Measurements from ENCODE around the gene SLC39A7.

Gene SLC39A7

GRCh38 chr6:33173535-33174180 is 27.0 kb upstream of the SLC39A7 start:
- Histone ChIP-seq H3K4me1 (ENCODE audit: control insufficient read depth, insufficient read depth, low read depth, low read length) (peaks cover 2% of the 10 kb centered on the region), H3K79me1 (replicated peaks; ENCODE audit: low read length, poor library complexity, severe bottlenecking) (no peaks in the 10 kb centered on the region), H3K23ac (ENCODE audit: low read length in 2 of 2) (no peak overlapping the region), H2AFZ (ENCODE audit: low read depth, low read length) (no peak overlapping the region), H3K18ac (ENCODE audit: low read depth in 1 of 2, low read length in 2 of 2) (no peak overlapping the region), H2BK12ac (ENCODE audit: low read length in 2 of 2) (no peak overlapping the region), H3K4ac (ENCODE audit: low read depth in 1 of 2, low read length in 2 of 2) (no peak overlapping the region), H3K27ac (ENCODE audit: low read length, poor library complexity, severe bottlenecking) (no peak overlapping the region), H3K14ac (ENCODE audit: low read length in 2 of 2) (no peak overlapping the region), H3K27me3 (ENCODE audit: control insufficient read depth in 1 of 2, insufficient read depth in 1 of 2, low read length in 2 of 2) (peaks cover 21 to 31% of the 10 kb centered on the region in 2 experiments), H2BK120ac (ENCODE audit: low read depth, low read length) (no peak overlapping the region), H2BK15ac (ENCODE audit: low read depth, poor library complexity, severe bottlenecking) (no peak overlapping the region), H4K91ac (ENCODE audit: low read length) (no peak overlapping the region), H2BK5ac (ENCODE audit: low read depth, low read length, poor library complexity, severe bottlenecking) (no peak overlapping the region), H3K36me3 (ENCODE audit: control insufficient read depth in 1 of 2, insufficient read depth in 2 of 2, low read depth in 1 of 2, low read length in 2 of 2) (no peaks in the 10 kb centered on the region), H4K8ac (ENCODE audit: low read length) (no peak overlapping the region), H2AK5ac (ENCODE audit: low read length, severe bottlenecking) (no peak overlapping the region), H3K4me3 (ENCODE audit: insufficient read depth in 1 of 2, low read depth in 1 of 2, low read length in 2 of 2) (no peak overlapping the region), H3K9me3 (ENCODE audit: control insufficient read depth, low read length) (no peaks in the 10 kb centered on the region), H3K9ac (ENCODE audit: low read length) (no peak overlapping the region), H3K4me2 (ENCODE audit: low read length, poor library complexity, severe bottlenecking) (no peak overlapping the region)
- 71% methylated on average over 8 of the region's 11 CpGs for WGBS
- no peak for DNase-seq

- H3K27ac ChIP-seq (ENCODE audit: low read length, poor library complexity, severe bottlenecking) = no peak overlapping the region
- 90% methylated on average over 4 of the region's 4 CpGs for whole genome bisulfite sequencing
- peaks cover 25 to 34% of the 10 kb centered on the region in 2 experiments for H3K27me3 ChIP-seq (ENCODE audit: control insufficient read depth in 1 of 2, insufficient read depth in 1 of 2, low read length in 2 of 2)
- no peak overlapping the region for H3K14ac ChIP-seq (ENCODE audit: low read length in 2 of 2)
- H2AFZ ChIP-seq (ENCODE audit: low read depth, low read length) = no peak overlapping the region
- H2BK5ac ChIP-seq (ENCODE audit: low read depth, low read length, poor library complexity, severe bottlenecking) = no peak overlapping the region
- H3K4me1 ChIP-seq (ENCODE audit: control insufficient read depth, insufficient read depth, low read depth, low read length) = peaks cover 2% of the 10 kb centered on the region
- no peak overlapping the region for H3K4me2 ChIP-seq (ENCODE audit: low read length, poor library complexity, severe bottlenecking)
- H3K18ac ChIP-seq (ENCODE audit: low read depth in 1 of 2, low read length in 2 of 2) = no peak overlapping the region
- no peak overlapping the region for H2BK120ac ChIP-seq (ENCODE audit: low read depth, low read length)
- H4K91ac ChIP-seq (ENCODE audit: low read length) = no peak overlapping the region
- H3K36me3 ChIP-seq (ENCODE audit: control insufficient read depth in 1 of 2, insufficient read depth in 2 of 2, low read depth in 1 of 2, low read length in 2 of 2) = no peaks in the 10 kb centered on the region
- H4K8ac ChIP-seq (ENCODE audit: low read length) = no peak overlapping the region
- H3K4me3 ChIP-seq (ENCODE audit: insufficient read depth in 1 of 2, low read depth in 1 of 2, low read length in 2 of 2) = no peak overlapping the region
- no peak for DNase-seq
- H3K4ac ChIP-seq (ENCODE audit: low read depth in 1 of 2, low read length in 2 of 2) = no peak overlapping the region
- no peaks in the 10 kb centered on the region for H3K79me1 ChIP-seq (replicated peaks; ENCODE audit: low read length, poor library complexity, severe bottlenecking)
- H2BK15ac ChIP-seq (ENCODE audit: low read depth, poor library complexity, severe bottlenecking) = no peak overlapping the region
- H3K23ac ChIP-seq (ENCODE audit: low read length in 2 of 2) = no peak overlapping the region
- H3K9ac ChIP-seq (ENCODE audit: low read length) = no peak overlapping the region
- H2BK12ac ChIP-seq (ENCODE audit: low read length in 2 of 2) = no peak overlapping the region
- no peaks in the 10 kb centered on the region for H3K9me3 ChIP-seq (ENCODE audit: control insufficient read depth, low read length)
- no peak overlapping the region for H2AK5ac ChIP-seq (ENCODE audit: low read length, severe bottlenecking)
Observed at GRCh38 chr6:33174784-33175183, 25.9 kb upstream of the SLC39A7 start.

- no peak overlapping the region for H3K4me3 ChIP-seq (ENCODE audit: insufficient read depth in 1 of 2, low read depth in 1 of 2, low read length in 2 of 2)
- H3K14ac ChIP-seq (ENCODE audit: low read length in 2 of 2) = no peak overlapping the region
- no peaks in the 10 kb centered on the region for H3K9me3 ChIP-seq (ENCODE audit: control insufficient read depth, low read length)
- 79% methylated on average over 8 of the region's 10 CpGs for WGBS
- H2AK5ac ChIP-seq (ENCODE audit: low read length, severe bottlenecking) = no peak overlapping the region
- no peak overlapping the region for H2BK120ac ChIP-seq (ENCODE audit: low read depth, low read length)
- no peak overlapping the region for H2BK15ac ChIP-seq (ENCODE audit: low read depth, poor library complexity, severe bottlenecking)
- no peaks in the 10 kb centered on the region for H3K79me1 ChIP-seq (replicated peaks; ENCODE audit: low read length, poor library complexity, severe bottlenecking)
- no peak overlapping the region for H3K4me2 ChIP-seq (ENCODE audit: low read length, poor library complexity, severe bottlenecking)
- H2BK5ac ChIP-seq (ENCODE audit: low read depth, low read length, poor library complexity, severe bottlenecking) = no peak overlapping the region
- H3K18ac ChIP-seq (ENCODE audit: low read depth in 1 of 2, low read length in 2 of 2) = no peak overlapping the region
- H3K4me1 ChIP-seq (ENCODE audit: control insufficient read depth, insufficient read depth, low read depth, low read length) = peaks cover 2% of the 10 kb centered on the region
- no peak overlapping the region for H3K27ac ChIP-seq (ENCODE audit: low read length, poor library complexity, severe bottlenecking)
- peaks cover 28 to 34% of the 10 kb centered on the region in 2 experiments for H3K27me3 ChIP-seq (ENCODE audit: control insufficient read depth in 1 of 2, insufficient read depth in 1 of 2, low read length in 2 of 2)
- H4K8ac ChIP-seq (ENCODE audit: low read length) = no peak overlapping the region
- no peak overlapping the region for H3K9ac ChIP-seq (ENCODE audit: low read length)
- H4K91ac ChIP-seq (ENCODE audit: low read length) = no peak overlapping the region
- H3K23ac ChIP-seq (ENCODE audit: low read length in 2 of 2) = no peak overlapping the region
- no peak for DNase-seq
- no peak overlapping the region for H3K4ac ChIP-seq (ENCODE audit: low read depth in 1 of 2, low read length in 2 of 2)
- no peak overlapping the region for H2BK12ac ChIP-seq (ENCODE audit: low read length in 2 of 2)
- no peaks in the 10 kb centered on the region for H3K36me3 ChIP-seq (ENCODE audit: control insufficient read depth in 1 of 2, insufficient read depth in 2 of 2, low read depth in 1 of 2, low read length in 2 of 2)
- H2AFZ ChIP-seq (ENCODE audit: low read depth, low read length) = no peak overlapping the region
Observed at GRCh38 chr6:33175436-33176069, 25.1 kb upstream of the SLC39A7 start.

GRCh38 chr6:33176906-33177305 is 23.8 kb upstream of the SLC39A7 start:
- Histone ChIP-seq H3K4me1 (ENCODE audit: control insufficient read depth, insufficient read depth, low read depth, low read length) (peaks cover 2% of the 10 kb centered on the region), H3K27ac (ENCODE audit: low read length, poor library complexity, severe bottlenecking) (no peak overlapping the region), H2BK5ac (ENCODE audit: low read depth, low read length, poor library complexity, severe bottlenecking) (no peak overlapping the region), H2BK120ac (ENCODE audit: low read depth, low read length) (no peak overlapping the region), H3K4me3 (ENCODE audit: insufficient read depth in 1 of 2, low read depth in 1 of 2, low read length in 2 of 2) (no peak overlapping the region), H3K9ac (ENCODE audit: low read length) (no peak overlapping the region), H3K14ac (ENCODE audit: low read length in 2 of 2) (no peak overlapping the region), H3K23ac (ENCODE audit: low read length in 2 of 2) (no peak overlapping the region), H3K18ac (ENCODE audit: low read depth in 1 of 2, low read length in 2 of 2) (no peak overlapping the region), H3K4me2 (ENCODE audit: low read length, poor library complexity, severe bottlenecking) (no peak overlapping the region), H3K4ac (ENCODE audit: low read depth in 1 of 2, low read length in 2 of 2) (no peak overlapping the region), H3K36me3 (ENCODE audit: control insufficient read depth in 1 of 2, insufficient read depth in 2 of 2, low read depth in 1 of 2, low read length in 2 of 2) (no peaks in the 10 kb centered on the region), H3K27me3 (ENCODE audit: control insufficient read depth in 1 of 2, insufficient read depth in 1 of 2, low read length in 2 of 2) (peaks cover 28 to 34% of the 10 kb centered on the region in 2 experiments), H3K79me1 (replicated peaks; ENCODE audit: low read length, poor library complexity, severe bottlenecking) (no peaks in the 10 kb centered on the region), H2BK15ac (ENCODE audit: low read depth, poor library complexity, severe bottlenecking) (no peak overlapping the region), H4K8ac (ENCODE audit: low read length) (no peak overlapping the region), H2BK12ac (ENCODE audit: low read length in 2 of 2) (no peak overlapping the region), H2AFZ (ENCODE audit: low read depth, low read length) (no peak overlapping the region), H2AK5ac (ENCODE audit: low read length, severe bottlenecking) (no peak overlapping the region), H4K91ac (ENCODE audit: low read length) (no peak overlapping the region), H3K9me3 (ENCODE audit: control insufficient read depth, low read length) (no peaks in the 10 kb centered on the region)
- WGBS = 83% methylated on average over 7 of the region's 7 CpGs
- DNase-seq = no peak
